ENCODE results near the gene IGSF21.

IGSF21 gene

GRCh38 chr1:18297896-18298648 is 190.5 kb downstream of the IGSF21 start:
- DNase-seq (ENCODE audit: low read depth in 2 of 2): no peak

DNA sequence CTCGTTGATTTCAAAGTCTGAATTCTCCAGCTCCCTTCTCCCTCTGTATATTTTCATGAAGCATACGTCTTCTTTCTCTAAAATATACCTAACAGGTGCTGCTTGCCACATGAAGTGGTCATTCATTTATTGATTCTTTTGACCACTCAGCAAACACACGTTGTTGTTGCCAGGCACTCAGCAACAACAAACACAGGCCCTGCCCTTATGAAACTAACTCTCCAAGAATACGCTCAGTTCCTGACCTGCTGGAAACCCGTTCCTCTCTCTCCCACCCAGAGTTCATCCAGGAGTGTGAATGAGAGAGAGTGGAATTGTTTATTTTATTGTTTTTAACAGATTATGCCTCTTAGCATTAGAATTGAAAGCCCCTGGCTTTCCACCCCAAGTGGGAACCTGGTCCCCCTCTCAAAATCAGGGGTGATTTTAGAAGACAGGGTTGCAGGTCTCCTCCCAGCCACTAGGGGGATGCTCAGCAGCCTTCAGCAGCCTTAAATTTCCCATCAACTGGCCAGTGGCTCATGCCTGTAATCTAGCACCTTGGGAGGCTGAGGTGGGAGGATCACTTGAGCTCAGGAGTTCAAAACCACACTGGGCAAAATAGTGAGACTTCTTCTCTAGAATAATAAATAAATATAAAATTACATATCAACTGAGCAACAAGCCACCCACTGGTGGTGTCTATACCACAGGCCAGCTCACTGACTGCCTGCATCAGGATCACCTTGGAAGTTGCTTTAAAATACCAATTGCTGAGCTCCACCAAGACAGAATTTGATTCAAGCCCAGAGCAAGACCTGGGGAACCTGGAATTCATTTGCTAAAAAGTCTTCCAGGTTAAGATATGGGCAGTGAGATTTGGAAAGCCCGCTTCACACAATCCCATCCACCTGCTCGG is 192.1 kb downstream of the IGSF21 start:
- peak in 1 of 2 experiments; percentile 6 for DNase-seq (ENCODE audit: low read depth in 2 of 2)

GRCh38 chr1:18300376-18300775 is 192.8 kb downstream of the IGSF21 start:
- no peak for DNase-seq (ENCODE audit: low read depth in 2 of 2)

DNA sequence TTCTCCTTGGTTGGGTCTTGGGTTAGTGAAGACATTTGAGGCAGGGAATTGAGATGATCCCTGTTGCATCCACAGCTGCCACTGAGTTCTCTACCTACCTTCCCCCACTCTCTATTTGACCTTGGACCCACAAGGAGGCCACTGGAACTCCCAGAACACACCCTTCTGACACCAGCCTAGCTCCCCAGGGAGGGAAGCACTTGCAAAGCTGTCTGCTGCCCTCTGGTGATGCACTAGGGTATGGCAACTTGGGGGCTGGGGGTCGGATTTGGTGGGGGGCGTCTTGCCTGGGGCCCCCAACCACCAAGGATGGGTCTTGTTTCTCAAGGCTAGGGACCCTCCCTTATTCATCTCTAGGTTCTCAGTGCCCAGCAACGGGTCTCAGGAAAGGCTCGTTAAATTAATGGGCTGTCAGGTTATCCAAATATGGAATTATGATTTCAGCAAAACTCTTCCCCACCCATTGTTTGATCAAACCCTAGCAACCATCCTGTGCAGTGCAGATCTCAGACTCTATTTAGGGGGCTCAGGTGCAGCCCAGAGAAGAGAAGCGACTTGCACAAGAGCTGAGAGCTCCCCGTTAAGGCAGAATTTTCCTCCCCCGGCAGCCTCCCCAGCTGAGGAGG is 195.3 kb downstream of the IGSF21 start:
- DNase-seq (ENCODE audit: low read depth in 2 of 2): no peak

- no peak for DNase-seq (ENCODE audit: low read depth in 2 of 2)
Measured at GRCh38 chr1:18304151-18304869, 196.7 kb downstream of the IGSF21 start.

GRCh38 chr1:18305182-18305795 is 197.7 kb downstream of the IGSF21 start:
- DNase-seq (ENCODE audit: low read depth in 2 of 2): no peak

DNA sequence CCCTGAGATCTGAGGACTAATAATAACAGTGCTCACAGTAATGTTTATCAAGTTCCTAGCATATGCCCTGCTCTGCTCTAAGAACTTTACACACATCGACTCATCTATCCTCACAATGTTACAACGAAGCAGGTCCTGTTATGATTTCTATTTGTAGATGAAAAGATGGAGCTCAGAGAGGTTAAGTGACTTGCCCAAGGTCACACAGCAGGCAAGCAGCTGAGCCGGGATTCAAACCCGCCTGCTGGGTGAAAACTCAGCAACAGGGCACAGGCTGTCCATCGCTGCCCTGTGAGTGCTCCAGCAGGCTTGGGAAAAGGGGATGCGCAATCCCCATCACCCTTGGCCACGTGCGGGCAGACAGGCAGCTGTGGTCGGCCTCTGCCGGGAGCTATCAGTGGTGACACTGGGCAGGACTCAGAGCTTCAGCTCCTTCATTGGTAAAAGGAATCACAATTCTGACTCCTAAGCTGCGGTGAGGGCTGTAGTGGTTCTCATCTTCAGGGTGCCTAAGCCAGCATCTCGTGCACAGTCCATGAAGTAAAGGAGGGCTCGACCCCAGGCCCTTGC is 199.8 kb downstream of the IGSF21 start:
- DNase-seq (ENCODE audit: low read depth in 2 of 2): no peak

DNA sequence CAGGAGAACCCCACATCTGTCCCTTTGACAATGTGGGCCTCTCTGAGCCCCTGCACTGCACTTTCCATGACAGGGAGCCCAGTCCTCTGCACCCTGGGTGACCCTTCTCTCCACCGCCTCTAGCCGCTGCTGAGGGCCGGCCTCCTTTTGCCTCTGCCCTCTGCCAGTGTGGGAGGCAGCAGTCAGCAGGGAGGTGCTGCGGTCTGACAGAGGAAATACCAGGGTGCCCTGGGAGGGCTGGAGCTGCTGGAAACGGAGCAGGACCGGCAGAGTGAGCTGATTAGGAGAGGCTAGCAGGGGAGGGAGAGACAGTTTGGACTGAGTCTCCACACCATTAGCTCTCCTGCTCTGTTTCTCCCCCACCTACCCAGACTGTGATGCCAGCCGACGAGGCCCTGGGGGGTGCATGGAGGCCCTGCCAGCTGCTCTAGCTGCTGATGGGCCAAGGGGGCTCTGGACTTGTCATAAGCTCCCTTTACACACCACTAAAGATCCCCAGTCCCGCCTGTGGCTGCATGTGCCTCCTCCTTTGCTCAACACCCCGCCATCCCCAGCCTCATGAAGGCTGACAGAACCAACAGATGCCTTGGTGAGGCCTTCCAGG is 202.1 kb downstream of the IGSF21 start:
- no peak for DNase-seq (ENCODE audit: low read depth in 2 of 2)

GRCh38 chr1:18312961-18313360 is 205.4 kb downstream of the IGSF21 start:
- DNase-seq (ENCODE audit: low read depth in 2 of 2): no peak

GRCh38 chr1:18313523-18313922 is 205.9 kb downstream of the IGSF21 start:
- no peak for DNase-seq (ENCODE audit: low read depth in 2 of 2)

DNA sequence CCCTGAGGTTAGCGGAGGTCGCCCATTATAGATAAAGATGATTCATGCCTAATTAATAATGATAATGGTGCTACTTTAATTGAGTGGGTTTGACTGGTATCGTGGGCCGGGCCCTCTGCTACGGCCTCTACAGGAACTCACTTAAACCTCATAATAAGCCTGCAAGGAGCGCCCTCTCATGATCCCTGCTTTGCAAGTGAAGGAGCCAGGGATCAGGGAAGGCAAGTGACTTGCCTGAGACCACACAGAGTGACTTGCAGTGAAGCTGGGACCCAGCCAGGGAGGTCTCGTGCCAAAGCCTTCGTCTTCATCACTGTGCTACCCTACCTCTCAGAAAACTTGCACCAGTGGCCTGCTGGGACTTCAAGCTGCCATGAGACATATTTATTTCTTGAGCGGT is 206.8 kb downstream of the IGSF21 start:
- no peak for DNase-seq (ENCODE audit: low read depth in 2 of 2)

DNA sequence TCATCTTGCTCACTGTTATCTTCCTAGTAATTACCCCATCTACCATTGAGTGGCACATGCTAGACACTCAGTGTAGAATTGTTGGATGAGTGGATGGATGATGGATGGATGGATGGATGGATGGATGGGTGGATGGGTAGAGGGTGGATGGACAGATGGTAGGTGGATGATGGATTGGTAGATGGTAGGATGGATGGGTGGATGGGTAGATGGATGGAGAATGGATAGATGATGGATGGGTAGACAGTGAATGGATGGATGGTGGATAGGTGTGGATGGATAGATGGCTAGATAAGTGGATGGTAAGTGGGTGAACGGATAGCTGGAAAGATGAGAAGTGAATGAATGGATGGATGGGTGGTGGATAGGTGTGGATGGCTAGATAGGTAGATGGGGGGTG is 207.9 kb downstream of the IGSF21 start:
- DNase-seq (ENCODE audit: low read depth in 2 of 2): no peak

GRCh38 chr1:18316764-18317163 is 209.2 kb downstream of the IGSF21 start:
- DNase-seq (ENCODE audit: low read depth in 2 of 2): no peak

DNA sequence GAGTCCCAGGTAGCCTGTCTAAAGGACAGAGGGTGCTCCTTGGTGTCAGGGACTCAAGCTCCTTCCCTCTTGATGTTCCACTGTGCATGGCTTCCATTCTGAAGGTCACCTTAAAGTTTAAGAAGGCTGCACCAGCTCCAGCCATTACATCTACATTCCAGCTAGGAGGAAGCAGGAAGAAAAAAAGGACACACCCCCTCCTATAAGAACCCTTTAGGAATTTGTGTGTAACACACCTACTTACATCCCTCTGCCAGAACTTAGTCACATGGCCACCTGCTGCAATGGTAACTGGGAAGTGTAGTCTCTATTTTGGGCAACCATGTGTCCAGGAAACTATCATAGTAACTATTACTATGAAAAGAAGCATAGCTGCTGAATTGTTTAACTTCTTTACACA is 211.5 kb downstream of the IGSF21 start:
- DNase-seq (ENCODE audit: low read depth in 2 of 2): no peak

DNA sequence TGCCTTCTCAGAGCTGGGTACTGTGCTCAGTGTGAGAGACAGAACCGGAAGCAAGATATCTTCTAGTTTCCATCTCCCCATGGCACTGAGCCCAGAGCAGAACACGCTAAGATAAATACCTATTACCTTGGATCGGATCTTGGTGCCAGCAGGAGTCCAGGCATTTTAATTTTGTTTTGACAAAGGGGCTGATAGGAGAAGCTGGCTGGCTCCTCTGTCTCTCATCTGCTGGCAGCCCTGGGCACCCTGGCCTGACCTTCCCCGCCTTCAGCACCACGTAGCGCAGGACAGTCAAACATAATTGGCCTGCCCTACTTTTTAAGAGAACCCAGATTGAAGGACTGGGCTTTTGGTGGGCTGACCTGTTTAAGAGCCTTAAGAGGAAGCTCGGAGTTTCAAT is 212.5 kb downstream of the IGSF21 start:
- DNase-seq (ENCODE audit: low read depth in 2 of 2): no peak

GRCh38 chr1:18322368-18323032 is 214.9 kb downstream of the IGSF21 start:
- DNase-seq (ENCODE audit: low read depth in 2 of 2): no peak

- no peak for DNase-seq (ENCODE audit: low read depth in 2 of 2)
Measured at GRCh38 chr1:18323259-18323658, 215.7 kb downstream of the IGSF21 start.

GRCh38 chr1:18324246-18324645 is 216.6 kb downstream of the IGSF21 start:
- no peak for DNase-seq (ENCODE audit: low read depth in 2 of 2)

GRCh38 chr1:18325136-18325535 is 217.5 kb downstream of the IGSF21 start:
- DNase-seq (ENCODE audit: low read depth in 2 of 2): no peak

Measured in stimulated activated CD4-positive, alpha-beta T cell treated with anti-CD3 and anti-CD28 coated beads, Interleukin-12 subunit alpha, Interleukin-12 subunit beta, amount 100 ng/mL, for 24 hours (primary cell).